ENCODE measurements around the gene GHR. TPM values are rescaled to one million over a fixed set of nuclear protein-coding genes. Genes with fewer than 3 reads are reported as not detected.

GHR gene
- total and polyA plus RNA-seq, 2 donors from 2014 or later: 3.7 to 6.5 TPM

DNA sequence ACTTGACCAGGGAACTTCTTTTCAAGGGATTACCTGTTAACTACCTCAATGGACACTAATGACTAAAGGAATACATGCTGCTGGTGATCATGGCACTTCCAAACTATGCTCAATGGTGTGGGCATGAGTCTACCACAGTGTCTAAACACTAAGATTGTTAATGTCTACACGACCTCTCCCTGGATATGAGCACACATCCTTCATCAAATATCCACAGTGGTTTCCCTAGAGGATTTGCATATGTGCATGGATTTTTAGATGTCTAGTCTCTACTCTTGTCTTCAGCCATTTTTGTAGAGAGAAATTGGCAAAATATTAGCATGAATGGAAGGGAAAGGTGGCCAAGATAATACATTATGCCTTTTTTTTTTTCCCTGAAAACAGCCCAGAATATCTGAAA is 220.1 kb downstream of the GHR start:
- Histone ChIP-seq H3K4me1 (ENCODE audit: control insufficient read depth in 2 of 3, insufficient read depth in 2 of 3, low read depth in 1 of 3, low read length in 3 of 3) (no peaks in the 10 kb centered on the region), H3K4me3 (ENCODE audit: low read length in 3 of 3) (no peak overlapping the region), H3K36me3 (ENCODE audit: control insufficient read depth in 2 of 3, insufficient read depth in 3 of 3, low read length in 3 of 3) (no peaks in the 10 kb centered on the region), H3K27ac (ENCODE audit: low read depth in 2 of 2, low read length in 2 of 2) (no peak overlapping the region), H3K9me3 (ENCODE audit: control insufficient read depth in 2 of 3, insufficient read depth in 1 of 3, low read length in 3 of 3) (no peaks in the 10 kb centered on the region), H3K9ac (ENCODE audit: low read length in 3 of 3) (no peak overlapping the region), H3K27me3 (ENCODE audit: control insufficient read depth, insufficient read depth, low read length) (no peaks in the 10 kb centered on the region)
- TF ChIP-seq, protein P1, sequence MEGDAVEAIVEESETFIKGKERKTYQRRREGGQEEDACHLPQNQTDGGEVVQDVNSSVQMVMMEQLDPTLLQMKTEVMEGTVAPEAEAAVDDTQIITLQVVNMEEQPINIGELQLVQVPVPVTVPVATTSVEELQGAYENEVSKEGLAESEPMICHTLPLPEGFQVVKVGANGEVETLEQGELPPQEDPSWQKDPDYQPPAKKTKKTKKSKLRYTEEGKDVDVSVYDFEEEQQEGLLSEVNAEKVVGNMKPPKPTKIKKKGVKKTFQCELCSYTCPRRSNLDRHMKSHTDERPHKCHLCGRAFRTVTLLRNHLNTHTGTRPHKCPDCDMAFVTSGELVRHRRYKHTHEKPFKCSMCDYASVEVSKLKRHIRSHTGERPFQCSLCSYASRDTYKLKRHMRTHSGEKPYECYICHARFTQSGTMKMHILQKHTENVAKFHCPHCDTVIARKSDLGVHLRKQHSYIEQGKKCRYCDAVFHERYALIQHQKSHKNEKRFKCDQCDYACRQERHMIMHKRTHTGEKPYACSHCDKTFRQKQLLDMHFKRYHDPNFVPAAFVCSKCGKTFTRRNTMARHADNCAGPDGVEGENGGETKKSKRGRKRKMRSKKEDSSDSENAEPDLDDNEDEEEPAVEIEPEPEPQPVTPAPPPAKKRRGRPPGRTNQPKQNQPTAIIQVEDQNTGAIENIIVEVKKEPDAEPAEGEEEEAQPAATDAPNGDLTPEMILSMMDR (IDR thresholded peaks at IDR 0.05; ENCODE audit: borderline replicate concordance, extremely low read depth, insufficient read depth): no peak
- intact Hi-C loops (cut with DNase I): no loop called here
- FAIRE-seq (no peak), DNase-seq (no peak)

- no peaks in the 10 kb centered on the region for H3K27me3 ChIP-seq (ENCODE audit: control insufficient read depth, insufficient read depth, low read length)
- intact Hi-C loops (cut with DNase I): no loop called here
- no peak overlapping the region for H3K9ac ChIP-seq (ENCODE audit: low read length in 3 of 3)
Observed at GRCh38 chr5:42645138-42645537, 221.9 kb downstream of the GHR start.

DNA sequence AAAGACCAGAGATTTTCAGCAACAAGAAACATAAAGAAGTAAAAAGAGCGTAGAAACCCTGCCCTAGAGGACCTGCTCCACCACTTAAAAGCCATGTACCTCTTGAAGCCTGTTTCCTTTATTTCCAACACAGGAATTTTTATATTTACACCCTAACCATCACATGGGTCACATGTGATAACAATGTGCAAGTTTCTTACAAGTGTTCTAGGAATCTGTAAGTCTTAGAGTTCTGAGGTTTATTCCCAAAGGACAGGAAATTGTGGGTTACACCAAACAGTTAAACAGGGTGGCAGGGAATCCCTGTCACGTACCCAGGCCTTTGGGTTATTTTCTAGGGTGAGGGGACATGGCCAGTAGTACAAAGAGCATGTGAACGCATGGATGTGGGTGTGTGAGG is 224.8 kb downstream of the GHR start:
- FAIRE-seq (no peak), DNase-seq (no peak)
- Histone ChIP-seq H3K36me3 (ENCODE audit: control insufficient read depth in 2 of 3, insufficient read depth in 3 of 3, low read length in 3 of 3) (no peaks in the 10 kb centered on the region), H3K27me3 (ENCODE audit: control insufficient read depth, insufficient read depth, low read length) (no peaks in the 10 kb centered on the region), H3K27ac (ENCODE audit: low read depth in 2 of 2, low read length in 2 of 2) (no peak overlapping the region), H3K4me1 (ENCODE audit: control insufficient read depth in 2 of 3, insufficient read depth in 2 of 3, low read depth in 1 of 3, low read length in 3 of 3) (no peaks in the 10 kb centered on the region), H3K4me3 (ENCODE audit: low read length in 3 of 3) (no peak overlapping the region), H3K9me3 (ENCODE audit: control insufficient read depth in 2 of 3, insufficient read depth in 1 of 3, low read length in 3 of 3) (no peaks in the 10 kb centered on the region), H3K9ac (ENCODE audit: low read length in 3 of 3) (no peak overlapping the region)
- TF ChIP-seq, protein P1 (IDR thresholded peaks at IDR 0.05; ENCODE audit: borderline replicate concordance, extremely low read depth, insufficient read depth): no peak
- intact Hi-C loops (cut with DNase I): no loop called here

More at GRCh38 chr5:42645138-42645537, 221.9 kb downstream of the GHR start:
- H3K4me3 ChIP-seq (ENCODE audit: low read length in 3 of 3): no peak overlapping the region
- no peak for DNase-seq
- no peaks in the 10 kb centered on the region for H3K36me3 ChIP-seq (ENCODE audit: control insufficient read depth in 2 of 3, insufficient read depth in 3 of 3, low read length in 3 of 3)
- no peaks in the 10 kb centered on the region for H3K9me3 ChIP-seq (ENCODE audit: control insufficient read depth in 2 of 3, insufficient read depth in 1 of 3, low read length in 3 of 3)
- H3K4me1 ChIP-seq (ENCODE audit: control insufficient read depth in 2 of 3, insufficient read depth in 2 of 3, low read depth in 1 of 3, low read length in 3 of 3): no peaks in the 10 kb centered on the region
- TF ChIP-seq, protein P1 (IDR thresholded peaks at IDR 0.05; ENCODE audit: borderline replicate concordance, extremely low read depth, insufficient read depth): no peak
- no peak overlapping the region for H3K27ac ChIP-seq (ENCODE audit: low read depth in 2 of 2, low read length in 2 of 2)
- FAIRE-seq: no peak

DNA sequence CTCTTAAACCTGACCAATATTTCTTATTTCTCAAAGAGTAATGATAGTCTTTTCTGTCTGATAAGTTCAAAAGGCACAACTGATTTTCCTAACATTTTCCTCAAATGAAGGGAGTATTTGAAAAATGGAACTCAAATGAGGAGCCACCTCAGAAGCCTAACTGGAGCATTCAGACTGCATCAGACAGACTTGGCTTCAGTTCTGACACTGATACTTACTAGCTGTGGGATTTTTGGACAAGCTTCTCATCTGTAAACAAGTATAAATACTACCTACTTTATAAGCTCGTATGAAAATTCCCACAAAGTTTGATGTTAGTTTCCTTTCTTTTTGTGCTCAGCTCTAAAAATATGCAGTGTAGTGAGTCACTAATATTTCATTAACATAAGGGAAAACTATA is 225.7 kb downstream of the GHR start:
- TF ChIP-seq, protein P1 (IDR thresholded peaks at IDR 0.05; ENCODE audit: borderline replicate concordance, extremely low read depth, insufficient read depth): no peak
- intact Hi-C loops (cut with DNase I): no loop called here
- H3K4me3 ChIP-seq (ENCODE audit: low read length in 3 of 3): no peak overlapping the region
- no peaks in the 10 kb centered on the region for H3K9me3 ChIP-seq (ENCODE audit: control insufficient read depth in 2 of 3, insufficient read depth in 1 of 3, low read length in 3 of 3)
- H3K4me1 ChIP-seq (ENCODE audit: control insufficient read depth in 2 of 3, insufficient read depth in 2 of 3, low read depth in 1 of 3, low read length in 3 of 3): no peaks in the 10 kb centered on the region
- no peak overlapping the region for H3K27ac ChIP-seq (ENCODE audit: low read depth in 2 of 2, low read length in 2 of 2)
- H3K27me3 ChIP-seq (ENCODE audit: control insufficient read depth, insufficient read depth, low read length): no peaks in the 10 kb centered on the region
- no peak for FAIRE-seq
- H3K36me3 ChIP-seq (ENCODE audit: control insufficient read depth in 2 of 3, insufficient read depth in 3 of 3, low read length in 3 of 3): no peaks in the 10 kb centered on the region
- no peak overlapping the region for H3K9ac ChIP-seq (ENCODE audit: low read length in 3 of 3)
- no peak for DNase-seq
